Hematopoietic multipotent progenitor cell (in vitro differentiated cells): ENCODE results near the gene NMNAT2. TPM values are rescaled to one million over a fixed set of nuclear protein-coding genes. Genes with fewer than 3 reads are reported as not detected.

ENCODE experiments used
- DNase-seq, 3 donors: peaks; one replicate each; pipeline ENCODE4 v3.0.0-alpha.2; 2011 to 2015; ENCODE audit warnings: low read depth in 2 of 3, low spot score in 2 of 3
- total RNA-seq: library from RNA; depleted of rRNA; stranded (reverse); fragments of >200 nt; gene quantifications from one replicate; pipeline ENCODE4 v1.2.3, GENCODE V29; 2012

The NMNAT2 gene
- total RNA-seq, 1 donor: under 0.01 TPM

- no peak for DNase-seq
Observed at GRCh38 chr1:183368213-183369108, 49.7 kb downstream of the NMNAT2 start.

- DNase-seq: no peak
Observed at GRCh38 chr1:183366116-183366515, 52.1 kb downstream of the NMNAT2 start.

- no peak for DNase-seq
Observed at GRCh38 chr1:183365676-183366075, 52.5 kb downstream of the NMNAT2 start.

- DNase-seq: no peak
Observed at GRCh38 chr1:183365093-183365492, 53.1 kb downstream of the NMNAT2 start.

GRCh38 chr1:183363972-183364371 lies 54.2 kb downstream of the NMNAT2 start:
- no peak for DNase-seq

GRCh38 chr1:183361081-183361480 lies 57.1 kb downstream of the NMNAT2 start:
- DNase-seq: no peak

- no peak for DNase-seq
Observed at GRCh38 chr1:183360473-183360872, 57.7 kb downstream of the NMNAT2 start.

- DNase-seq: no peak
Observed at GRCh38 chr1:183356534-183357182, 61.5 kb downstream of the NMNAT2 start.

GRCh38 chr1:183355797-183356196 lies 62.4 kb downstream of the NMNAT2 start:
- no peak for DNase-seq

GRCh38 chr1:183355181-183355580 lies 63.0 kb downstream of the NMNAT2 start:
- DNase-seq: no peak

- DNase-seq: no peak
Observed at GRCh38 chr1:183353597-183353996, 64.6 kb downstream of the NMNAT2 start.

- no peak for DNase-seq
Observed at GRCh38 chr1:183349201-183349711, 68.9 kb downstream of the NMNAT2 start.

GRCh38 chr1:183346276-183346732 lies 71.9 kb downstream of the NMNAT2 start:
- no peak for DNase-seq

GRCh38 chr1:183339556-183340167 lies 78.5 kb downstream of the NMNAT2 start:
- no peak for DNase-seq

- DNase-seq: no peak
Observed at GRCh38 chr1:183331091-183331742, 87.0 kb downstream of the NMNAT2 start.

- no peak for DNase-seq
Observed at GRCh38 chr1:183330335-183330734, 87.8 kb downstream of the NMNAT2 start.

- no peak for DNase-seq
Observed at GRCh38 chr1:183328371-183328770, 89.8 kb downstream of the NMNAT2 start.

- DNase-seq: no peak
Observed at GRCh38 chr1:183327434-183328290, 90.5 kb downstream of the NMNAT2 start.

- DNase-seq: no peak
Observed at GRCh38 chr1:183323849-183324683, 94.1 kb downstream of the NMNAT2 start.
